HG03135 (cell line): ENCODE measurements around the gene SLC2A13.

Experiments
- ATAC-seq: cut with Tn5 transposase; IDR thresholded peaks from one replicate; pipeline ENCODE4 v1.9.1; 2021; ENCODE audit warnings: mild to moderate bottlenecking, moderate library complexity; ENCODE audit not compliant: unreplicated experiment

SLC2A13 gene

GRCh38 chr12:40002178-40003169 is 103.4 kb downstream of the SLC2A13 start:
- ATAC-seq, result no peak

GRCh38 chr12:40001406-40001805 is 104.5 kb downstream of the SLC2A13 start:
- ATAC-seq, result no peak

- no peak for ATAC-seq
Observed at GRCh38 chr12:40000884-40001283, 105.0 kb downstream of the SLC2A13 start.

GRCh38 chr12:39993268-39993667 is 112.6 kb downstream of the SLC2A13 start:
- ATAC-seq, result no peak

- peak; percentile 88 for ATAC-seq
Observed at GRCh38 chr12:39990122-39991101, 115.5 kb downstream of the SLC2A13 start.

- ATAC-seq, result no peak
Observed at GRCh38 chr12:39989501-39989900, 116.4 kb downstream of the SLC2A13 start.

- ATAC-seq, result no peak
Observed at GRCh38 chr12:39988574-39988973, 117.3 kb downstream of the SLC2A13 start.

GRCh38 chr12:39986674-39987073 is 119.2 kb downstream of the SLC2A13 start:
- no peak for ATAC-seq

GRCh38 chr12:39984670-39985069 is 121.2 kb downstream of the SLC2A13 start:
- ATAC-seq, result no peak

GRCh38 chr12:39975374-39975918 is 130.4 kb downstream of the SLC2A13 start:
- ATAC-seq, result no peak

GRCh38 chr12:39972119-39972518 is 133.8 kb downstream of the SLC2A13 start:
- ATAC-seq, result no peak

GRCh38 chr12:39971348-39971747 is 134.5 kb downstream of the SLC2A13 start:
- ATAC-seq, result no peak

GRCh38 chr12:39966721-39967120 is 139.2 kb downstream of the SLC2A13 start:
- no peak for ATAC-seq

- ATAC-seq, result no peak
Observed at GRCh38 chr12:39966256-39966655, 139.6 kb downstream of the SLC2A13 start.

GRCh38 chr12:39959467-39959866 is 146.4 kb downstream of the SLC2A13 start:
- no peak for ATAC-seq

- ATAC-seq, result no peak
Observed at GRCh38 chr12:39959031-39959430, 146.8 kb downstream of the SLC2A13 start.

GRCh38 chr12:39958377-39958776 is 147.5 kb downstream of the SLC2A13 start:
- no peak for ATAC-seq

GRCh38 chr12:39956725-39957124 is 149.2 kb downstream of the SLC2A13 start:
- no peak for ATAC-seq

GRCh38 chr12:39946361-39947280 is 159.3 kb downstream of the SLC2A13 start:
- ATAC-seq, result no peak

- no peak for ATAC-seq
Observed at GRCh38 chr12:39937119-39937518, 168.8 kb downstream of the SLC2A13 start.
